SKM-1 treated with dmso at 0.1 percent for 144 hours (cell line): ENCODE measurements around the gene ELP4.

Experiments used
- DNase-seq: peaks from one replicate; lab custom pipeline; 2025; ENCODE audit not compliant: unreplicated experiment; lab: John Stamatoyannopoulos, UW

The ELP4 gene

DNA sequence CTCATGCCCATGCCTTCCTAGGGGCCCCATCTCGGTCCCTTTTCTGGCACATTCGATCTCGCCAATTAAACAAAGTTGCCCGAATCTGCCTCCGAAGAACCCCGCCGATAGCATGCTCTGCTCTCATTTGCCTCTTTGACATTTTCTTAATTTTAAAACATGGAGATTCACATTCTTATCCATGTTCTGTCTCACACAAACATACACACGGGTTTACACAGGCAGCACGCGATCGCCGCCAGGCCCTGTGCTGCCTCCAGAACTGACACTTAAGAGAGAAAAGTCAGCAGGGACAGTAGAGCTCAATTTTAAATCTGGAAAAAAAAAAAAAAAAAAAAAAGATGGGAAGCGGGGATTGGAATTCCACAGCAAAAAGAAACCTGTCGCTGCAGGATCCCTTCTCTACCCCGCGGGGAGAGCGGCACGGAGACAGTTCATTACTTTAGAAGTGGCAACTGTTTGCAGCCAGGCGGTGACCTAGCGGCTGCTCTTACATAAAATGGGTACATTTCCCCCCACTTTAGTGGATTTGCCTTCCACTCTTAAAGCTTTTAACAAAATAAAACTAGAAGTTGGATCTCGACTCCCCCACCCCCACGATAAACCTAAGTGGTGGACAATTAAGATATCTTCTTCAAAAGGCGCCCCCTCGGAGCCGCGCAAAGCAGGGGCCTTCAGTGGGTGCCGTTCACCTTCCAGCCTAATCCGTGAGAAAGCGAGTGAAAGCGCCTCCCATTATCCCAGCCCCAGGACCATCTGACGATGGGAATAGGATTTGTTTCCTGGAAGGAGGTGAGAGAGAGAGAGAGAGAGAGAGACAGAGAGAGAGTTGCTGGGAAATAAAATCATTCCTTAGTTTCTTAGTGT lies 287.9 kb downstream of the ELP4 start:
- DNase-seq, result no peak

DNA sequence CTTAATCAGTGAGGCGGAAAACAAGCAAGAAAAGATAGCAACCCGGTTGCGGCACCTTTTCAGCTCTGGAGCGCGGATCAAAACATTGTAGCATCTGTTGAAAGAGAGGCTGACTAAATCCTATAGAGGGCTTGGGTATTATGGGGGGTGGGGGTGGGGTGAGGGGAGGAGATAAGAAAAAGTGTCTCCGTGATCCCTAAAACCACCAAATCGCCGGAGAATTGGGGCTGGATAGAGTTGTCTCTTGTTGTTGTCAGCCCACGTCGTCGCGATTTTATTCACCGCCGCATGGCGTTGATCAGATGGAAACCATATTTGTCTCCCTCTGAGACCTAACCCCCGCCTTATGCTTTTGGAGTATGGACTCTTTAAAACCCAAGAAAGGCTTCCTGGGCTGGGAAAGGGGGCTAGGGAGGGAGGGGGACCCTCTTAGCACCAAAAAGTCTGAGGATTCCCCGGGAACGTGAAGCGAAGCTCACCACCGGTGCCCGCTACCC lies 288.5 kb downstream of the ELP4 start:
- DNase-seq, result no peak

DNA sequence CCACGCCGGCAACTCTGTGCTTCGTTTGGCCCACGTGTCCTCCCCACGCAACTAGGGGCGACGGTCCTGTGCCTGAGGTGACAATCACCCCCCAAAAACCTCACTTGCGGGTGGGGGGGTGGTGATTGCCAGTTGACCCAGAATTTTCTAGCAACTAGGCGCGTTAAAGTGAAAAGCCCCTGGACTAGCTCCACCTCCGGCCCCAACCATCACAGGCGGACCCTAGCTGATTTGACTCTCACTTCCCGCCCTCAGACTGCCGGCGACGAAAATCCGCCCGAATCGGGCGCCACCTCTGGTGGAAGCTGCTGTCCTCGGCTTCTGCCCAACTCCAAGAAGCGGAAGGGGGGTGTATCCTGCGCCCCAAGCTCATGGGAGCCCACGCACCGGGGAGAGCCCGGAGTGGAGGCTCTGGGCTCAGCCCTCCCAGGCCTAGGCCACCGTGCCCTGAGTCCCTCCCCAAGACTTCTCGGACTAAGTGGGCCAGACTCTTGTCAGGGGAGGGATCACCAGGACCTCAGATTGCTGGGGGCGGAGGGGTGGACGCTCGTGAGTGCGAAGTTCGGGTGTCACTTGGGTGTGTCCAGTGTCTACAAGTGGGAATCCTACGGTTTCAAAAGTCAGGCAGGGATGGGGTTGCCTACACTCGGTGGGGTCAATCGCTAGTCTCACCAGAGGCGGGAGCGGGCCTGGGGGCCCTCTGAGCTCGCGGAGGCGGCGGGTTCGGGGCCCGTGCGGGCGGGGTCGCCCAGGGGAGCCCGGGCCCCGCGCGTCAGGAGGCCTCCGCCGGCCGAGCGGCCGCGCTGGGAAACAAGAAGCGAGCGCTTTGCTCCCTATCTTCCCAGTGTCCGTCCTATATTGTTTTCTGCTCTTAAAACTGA lies 289.2 kb downstream of the ELP4 start:
- no peak for DNase-seq

DNA sequence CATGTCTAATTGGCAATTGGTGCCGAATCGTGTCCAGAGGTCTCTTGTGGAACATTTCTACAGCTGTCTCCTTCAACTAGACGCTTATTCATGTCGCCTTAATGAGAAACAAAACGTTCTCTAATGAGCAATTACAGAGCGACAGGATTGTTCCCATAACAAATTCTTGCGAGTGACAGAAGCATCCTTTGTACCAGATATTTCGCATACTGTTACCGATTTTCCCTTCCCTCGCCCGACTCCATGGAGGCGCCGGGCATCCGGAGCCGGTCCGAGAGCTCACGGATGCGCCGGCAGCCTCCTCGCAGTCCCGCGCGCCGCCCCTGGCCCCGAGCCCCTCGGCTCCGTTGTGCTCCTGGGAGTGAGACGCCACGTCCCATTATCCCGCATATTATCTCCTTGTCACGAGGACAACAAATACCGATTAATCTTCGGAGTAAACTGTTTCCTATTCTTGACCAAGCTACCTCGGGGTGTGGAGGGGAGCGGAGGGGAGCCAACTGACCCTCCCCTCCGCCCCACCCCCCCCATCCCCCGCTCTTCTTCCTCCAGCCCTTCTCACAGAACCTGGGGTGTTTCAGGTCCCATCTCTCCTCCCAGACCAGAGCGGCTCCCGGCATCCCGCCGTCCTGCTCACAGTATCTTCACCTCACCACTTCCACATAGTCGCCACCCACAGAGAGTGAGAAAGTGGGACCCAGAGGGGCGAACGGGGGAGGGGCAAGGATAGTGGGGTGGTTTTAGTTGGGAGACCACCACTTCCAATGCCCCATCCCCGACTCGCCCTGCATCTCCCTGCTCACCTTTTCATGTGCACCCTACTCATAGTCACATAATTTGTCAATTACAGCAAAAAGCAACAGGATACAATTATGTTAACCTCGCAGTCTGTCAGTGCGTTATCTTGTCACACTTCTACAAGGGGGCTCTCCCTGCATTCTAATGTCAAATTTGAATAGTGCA lies 290.1 kb downstream of the ELP4 start:
- DNase-seq, result no peak

DNA sequence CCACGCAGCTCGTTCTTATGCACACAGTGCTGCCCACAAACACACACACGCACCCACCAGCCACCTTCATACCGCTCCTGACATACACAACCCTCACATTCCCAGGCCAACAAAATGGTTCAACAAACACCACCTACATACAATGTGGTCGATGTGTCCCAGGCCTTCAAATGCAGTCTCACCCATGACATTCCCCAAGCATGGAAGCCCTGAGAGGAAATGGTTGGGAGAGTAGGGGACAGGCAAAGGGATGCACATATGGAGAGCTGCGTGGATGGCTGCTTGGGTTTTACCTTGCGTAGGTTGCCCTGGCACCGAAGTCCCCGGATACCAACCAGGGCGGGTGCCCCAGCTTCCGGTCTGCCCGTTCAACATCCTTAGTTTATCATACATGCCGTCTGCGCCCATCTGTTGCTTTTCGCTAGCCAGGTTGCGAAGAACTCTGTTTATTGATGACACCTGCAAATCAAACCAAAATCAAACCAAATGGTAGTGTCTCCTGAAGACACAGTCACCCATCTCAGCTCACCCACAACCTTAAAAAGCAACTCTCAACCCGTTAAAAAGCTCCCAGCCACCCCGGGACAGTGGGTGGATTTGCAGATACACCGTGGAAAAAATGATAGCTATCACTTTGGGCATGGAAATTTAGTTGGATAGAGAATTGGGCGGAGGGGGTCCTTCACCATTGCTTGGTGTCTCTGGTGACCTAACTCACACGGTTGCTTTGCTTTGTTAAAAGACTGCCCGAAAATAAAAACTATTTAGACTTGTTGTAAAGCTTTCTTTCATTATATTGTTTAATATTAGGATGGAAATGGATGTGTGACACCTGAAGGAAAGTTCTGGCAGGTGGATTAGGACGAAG lies 291.1 kb downstream of the ELP4 start:
- no peak for DNase-seq

DNA sequence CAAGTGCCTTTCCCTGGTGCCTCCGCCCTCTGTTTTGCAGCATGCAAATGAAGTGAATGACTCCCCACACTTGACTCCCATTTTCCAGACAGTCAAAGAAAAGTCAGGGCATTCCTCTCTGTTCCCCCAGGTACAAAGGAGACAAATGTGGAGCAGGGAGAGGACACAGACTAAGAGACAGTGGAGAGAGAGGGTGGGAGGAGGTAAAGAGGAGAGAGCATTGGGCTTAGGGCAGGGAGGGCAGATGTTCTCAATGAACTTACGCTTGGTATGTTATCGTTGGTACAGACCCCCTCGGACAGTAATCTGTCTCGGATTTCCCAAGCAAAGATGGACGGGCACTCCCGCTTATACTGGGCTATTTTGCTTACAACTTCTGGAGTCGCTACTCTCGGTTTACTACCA lies 291.7 kb downstream of the ELP4 start:
- no peak for DNase-seq

DNA sequence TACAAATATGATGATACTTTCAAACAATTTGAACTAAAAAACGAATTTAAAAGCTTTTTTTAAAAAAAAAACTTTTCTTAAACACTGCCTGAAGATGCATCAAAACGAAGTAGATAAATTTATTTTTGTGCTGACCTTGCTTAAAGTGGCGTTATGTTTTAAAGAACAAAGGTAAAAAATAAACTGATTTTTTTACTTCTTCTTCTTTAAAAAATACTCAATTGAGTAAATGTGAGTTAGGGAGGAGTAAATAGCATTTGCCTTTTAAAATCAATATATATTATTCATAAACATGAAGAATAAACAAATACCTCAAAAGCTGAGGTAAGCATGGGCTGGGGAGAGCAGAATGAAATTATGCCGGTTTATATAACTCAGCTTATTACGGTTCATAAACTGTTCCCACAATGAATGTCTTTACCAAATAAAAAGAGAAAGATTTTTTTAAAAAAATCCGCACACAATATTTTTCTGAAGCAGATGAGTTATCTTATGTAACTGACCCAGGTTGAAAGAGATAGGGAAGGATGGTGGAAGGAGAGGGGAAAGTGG lies 292.5 kb downstream of the ELP4 start:
- DNase-seq, result no peak

DNA sequence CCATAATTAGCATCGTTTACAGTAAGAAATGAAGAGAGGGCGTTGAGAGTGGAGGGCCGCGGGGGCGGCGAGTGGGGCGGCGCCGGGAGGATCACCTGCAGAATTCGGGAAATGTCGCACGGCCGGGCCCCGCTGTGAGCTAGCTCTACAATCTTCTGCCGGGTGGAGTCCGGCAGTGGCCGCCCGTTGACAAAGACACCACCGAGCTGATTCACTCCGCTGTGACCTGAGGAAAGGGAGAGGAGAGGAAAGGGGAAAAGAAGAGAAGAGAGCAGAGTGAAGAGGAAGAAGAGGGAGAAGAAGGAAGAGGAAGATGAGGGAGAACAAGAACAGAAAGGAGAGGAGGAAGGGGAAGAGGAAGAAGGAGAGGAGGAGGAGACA lies 293.0 kb downstream of the ELP4 start:
- no peak for DNase-seq

DNA sequence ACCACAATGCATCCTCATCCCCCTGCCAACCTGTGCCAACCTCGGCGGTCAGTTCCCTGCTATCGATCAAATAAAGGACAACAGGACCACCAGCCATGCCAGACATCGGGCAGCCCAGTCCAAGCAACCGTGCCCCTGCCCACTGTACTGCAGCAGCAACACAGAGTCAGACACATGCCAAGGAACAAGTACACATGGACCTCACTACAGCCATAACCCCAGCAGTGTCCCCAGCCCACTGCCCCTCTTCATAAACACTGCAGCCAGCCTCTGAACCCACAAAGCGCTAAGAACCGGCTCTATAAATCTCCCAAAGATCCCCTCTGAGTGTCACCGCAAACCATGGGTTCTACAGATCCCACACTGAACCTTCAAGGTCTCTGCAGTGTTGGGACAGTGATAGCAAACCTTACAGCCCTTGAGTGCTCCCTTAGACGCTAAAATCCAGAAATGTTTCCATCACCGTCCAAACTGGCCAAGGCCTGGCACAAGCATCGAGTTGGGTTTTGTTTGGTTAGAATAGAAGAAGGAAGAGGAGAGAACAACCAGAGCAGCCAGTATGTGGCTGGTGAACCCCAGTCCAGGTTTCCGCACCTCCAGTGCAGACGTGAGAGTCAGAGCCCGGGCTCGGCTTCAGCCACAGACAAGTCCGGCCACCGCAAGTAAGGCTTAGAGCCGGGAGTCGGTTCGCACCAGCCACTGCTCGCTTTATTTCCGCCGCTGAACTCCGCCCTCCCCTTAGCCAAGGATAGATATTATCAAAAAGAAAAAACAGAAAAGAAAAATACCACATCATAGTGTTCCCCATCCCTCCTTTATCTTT lies 293.6 kb downstream of the ELP4 start:
- DNase-seq, result no peak

DNA sequence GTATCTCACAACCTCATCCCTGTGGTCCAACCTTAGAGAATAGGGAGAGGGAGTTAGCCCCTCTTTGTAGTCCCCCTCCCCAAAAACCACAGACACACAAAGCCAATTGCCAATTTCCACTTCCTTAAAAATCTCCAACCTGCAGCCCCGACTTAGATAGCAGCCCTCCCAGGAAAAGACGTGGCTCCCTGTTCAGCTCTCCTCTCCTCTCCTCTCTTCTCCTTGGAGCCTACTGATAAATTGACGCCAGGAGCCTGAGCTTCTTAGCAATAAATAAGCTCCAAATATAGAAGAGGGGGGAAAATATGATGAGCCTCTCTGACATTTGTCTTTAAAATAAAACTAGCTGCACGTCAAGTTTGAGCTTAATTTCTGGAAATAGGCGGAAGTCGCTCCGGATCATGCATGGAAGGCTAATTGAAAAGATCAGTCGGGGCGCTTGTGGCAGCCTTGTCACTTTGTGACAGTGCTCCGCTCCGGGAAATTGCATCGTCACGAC lies 294.3 kb downstream of the ELP4 start:
- DNase-seq, result no peak

DNA sequence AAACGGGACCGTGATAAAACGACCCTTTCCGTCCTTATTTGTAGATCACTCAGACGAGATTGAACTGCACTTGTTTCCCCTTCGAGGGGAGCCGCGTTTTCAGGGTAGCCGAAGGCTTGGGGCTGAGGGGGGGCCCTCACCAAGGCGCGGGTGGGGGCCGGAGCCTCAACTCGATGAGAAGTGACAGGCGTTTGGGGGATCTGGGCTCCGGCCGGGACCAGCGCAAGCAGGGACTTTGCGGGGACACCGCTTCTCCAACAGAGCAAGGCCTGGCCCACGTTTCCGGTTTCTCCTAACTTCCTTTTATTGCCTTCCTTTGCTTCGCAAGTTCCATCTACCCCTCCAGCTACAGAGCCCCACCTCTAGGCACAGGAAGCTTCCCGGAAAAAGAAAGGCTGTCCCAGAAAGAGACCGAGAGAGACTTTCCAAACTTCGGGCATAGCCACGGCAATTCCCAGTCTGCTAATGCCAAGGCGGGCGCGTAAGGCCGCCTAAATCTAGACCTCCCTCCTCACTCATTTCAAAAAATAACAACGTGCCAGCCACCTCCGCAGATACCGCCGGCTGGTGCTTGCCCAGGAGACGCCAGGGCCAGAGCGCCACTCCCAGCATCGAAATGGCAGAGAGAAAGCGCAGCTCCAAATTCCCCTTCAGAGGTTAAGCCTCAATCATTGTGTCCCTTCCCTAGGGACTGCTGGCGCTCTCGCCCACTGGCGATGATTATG lies 294.9 kb downstream of the ELP4 start:
- no peak for DNase-seq

DNA sequence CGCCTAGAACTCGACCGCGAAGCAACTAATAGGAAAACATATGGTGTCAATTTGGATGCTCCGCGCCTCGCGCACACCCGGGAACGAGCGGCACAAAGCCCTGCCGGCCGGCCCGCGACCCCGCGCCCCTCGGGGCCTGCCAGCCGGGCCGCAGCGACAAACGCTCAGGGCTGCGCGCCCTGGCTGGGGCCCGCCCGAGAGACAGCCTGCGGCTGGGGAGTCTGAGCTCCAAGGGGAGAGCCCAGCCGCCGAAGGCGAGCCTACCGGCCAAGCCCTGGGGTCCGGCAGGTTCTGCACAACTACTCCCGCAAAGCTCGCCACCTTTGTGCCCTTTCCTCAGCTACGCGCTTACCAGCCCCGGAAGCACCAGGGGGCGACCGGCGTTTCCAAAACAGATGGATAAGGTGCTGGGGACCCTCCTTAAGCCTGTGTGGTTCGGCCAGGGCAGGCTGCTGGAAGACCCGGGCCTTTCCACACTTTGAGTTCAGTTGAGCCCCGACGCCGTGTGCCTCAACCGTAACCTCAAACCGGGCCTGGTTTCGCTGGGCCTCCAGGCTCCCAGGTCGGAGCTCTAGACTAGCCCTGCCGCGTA lies 295.6 kb downstream of the ELP4 start:
- no peak for DNase-seq

DNA sequence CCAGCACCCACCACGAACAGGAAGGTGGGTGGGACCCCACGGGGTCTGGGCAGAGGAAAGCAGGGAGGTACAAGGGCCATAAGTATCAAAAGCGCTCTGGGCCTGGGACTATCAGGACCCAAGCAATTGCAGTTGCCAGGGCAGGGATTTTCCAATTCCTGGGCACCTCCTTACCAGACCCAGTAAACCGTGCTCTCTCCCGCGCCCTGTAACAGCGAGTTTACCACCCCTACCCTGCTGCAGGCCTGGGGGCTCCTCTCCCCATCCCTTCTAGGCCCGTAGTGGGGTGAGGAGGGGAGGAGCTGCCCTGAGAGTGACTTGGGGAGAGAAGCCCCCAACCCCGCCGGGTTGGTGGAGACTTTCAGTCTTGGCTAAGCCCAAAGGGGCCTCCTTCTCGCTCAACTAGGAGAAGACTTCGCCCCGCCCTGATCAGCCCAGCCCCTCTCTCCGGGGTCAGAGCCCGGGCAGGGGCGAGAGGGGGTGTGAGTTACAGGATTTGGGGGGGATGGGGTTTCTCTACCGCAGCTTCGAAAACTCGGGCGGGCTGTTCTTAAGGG lies 296.1 kb downstream of the ELP4 start:
- no peak for DNase-seq

DNA sequence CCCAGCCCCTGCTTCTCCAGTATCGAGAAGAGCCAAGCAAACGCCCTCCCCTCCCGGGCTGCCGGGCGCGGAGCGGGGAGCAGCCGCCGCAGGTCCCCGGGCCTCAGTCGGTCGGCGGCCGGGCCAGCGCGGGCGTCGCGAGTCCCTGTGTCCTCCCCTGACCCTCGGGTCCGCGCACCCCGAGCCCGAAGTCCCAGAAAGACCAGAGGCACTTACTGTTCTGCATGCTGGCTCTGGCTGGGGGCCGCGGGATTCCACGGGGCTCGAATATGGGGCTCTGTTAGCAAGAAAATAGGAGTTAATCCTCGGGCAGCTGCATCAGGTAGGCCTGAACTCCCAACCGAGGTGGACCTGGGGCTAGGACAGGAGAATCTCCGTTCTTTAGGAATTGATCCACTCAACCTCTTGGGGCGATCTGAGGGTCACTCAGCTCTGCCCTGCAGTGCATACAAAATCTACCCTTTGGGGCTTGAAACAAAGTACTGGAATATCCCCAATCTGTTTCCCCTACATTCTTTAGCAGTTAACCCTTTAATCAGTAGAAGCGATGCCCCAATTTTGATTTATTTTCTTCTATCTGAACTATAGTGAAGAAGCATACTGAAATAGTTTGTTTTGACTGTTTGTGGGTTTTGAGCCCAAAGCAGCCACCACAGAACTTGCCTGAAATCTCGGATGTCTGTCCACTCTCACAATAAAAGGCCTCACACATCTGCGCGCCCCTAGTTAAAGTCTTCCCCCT lies 296.8 kb downstream of the ELP4 start:
- DNase-seq, result no peak

DNA sequence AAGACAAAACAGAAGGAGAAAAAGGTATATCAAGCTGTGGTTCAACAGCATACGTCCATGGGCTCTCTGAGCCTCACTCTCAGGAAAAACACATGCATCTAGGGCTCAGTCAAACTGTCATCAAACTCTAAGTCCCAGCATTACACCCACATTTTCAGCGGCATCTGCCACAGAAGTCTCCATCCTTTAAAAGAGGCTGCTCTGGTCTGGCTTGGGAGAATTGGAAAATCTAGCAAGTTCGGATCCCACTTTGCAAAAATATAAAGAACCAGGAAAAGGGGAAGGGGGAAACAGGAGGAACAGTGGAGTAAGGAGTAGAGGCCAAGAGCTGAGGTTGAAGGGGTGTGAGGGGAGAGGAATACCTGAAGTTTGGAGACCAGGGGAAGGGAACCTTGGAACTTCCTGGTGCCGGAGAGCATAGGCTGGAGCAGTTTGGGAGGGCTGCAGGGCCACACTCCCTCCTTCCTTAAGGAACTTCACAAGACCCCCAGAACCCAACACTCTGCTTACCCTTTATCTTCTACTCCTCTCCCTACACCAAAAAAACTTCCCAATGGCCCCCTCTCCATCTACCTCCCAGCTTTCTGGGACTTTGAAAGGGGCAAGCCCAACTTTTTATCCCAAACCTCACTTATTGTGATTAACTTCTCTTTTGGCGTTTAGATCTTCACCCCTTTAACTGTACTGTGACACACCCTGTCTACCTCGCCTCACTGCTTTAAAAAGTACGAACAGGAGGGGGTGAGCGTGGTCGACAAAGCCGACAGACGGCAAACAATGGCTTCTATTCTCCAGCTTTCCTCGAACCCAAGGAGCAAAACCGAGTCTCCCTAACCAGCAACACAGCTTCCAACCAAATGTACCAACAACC lies 297.6 kb downstream of the ELP4 start:
- no peak for DNase-seq
